Measurements from ENCODE around the gene DENND1C.
"Not testable (repeated sequence)": the region's sequence is repeated elsewhere in the genome, so short reads cannot be mapped to it uniquely, and the experiment has no call there.

The DENND1C gene

GRCh38 chr19:6508028-6508771 is 26.6 kb upstream of the DENND1C start:
- DNase-seq = not testable (repeated sequence)

- no peak for DNase-seq
Measured at GRCh38 chr19:6503407-6504201, 22.0 kb upstream of the DENND1C start.

- DNase-seq = no peak
Measured at GRCh38 chr19:6501740-6502648, 20.4 kb upstream of the DENND1C start, which contains the start of gene TUBB4A. Gene TUBB4A (minus strand): TSS chr19:6502309. CDS start chr19:6502212, 97 bp downstream.

GRCh38 chr19:6500837-6501739 is 19.5 kb upstream of the DENND1C start:
- no peak for DNase-seq

- DNase-seq = no peak
Measured at GRCh38 chr19:6499052-6499790, 17.6 kb upstream of the DENND1C start.

GRCh38 chr19:6498294-6499036 is 16.9 kb upstream of the DENND1C start:
- DNase-seq = no peak

GRCh38 chr19:6495947-6496346 is 14.4 kb upstream of the DENND1C start:
- no peak for DNase-seq

- no peak for DNase-seq
Measured at GRCh38 chr19:6494438-6495036, 12.9 kb upstream of the DENND1C start.

GRCh38 chr19:6491802-6492592 is 10.4 kb upstream of the DENND1C start:
- no peak for DNase-seq

- DNase-seq = no peak
Measured at GRCh38 chr19:6490134-6490533, 8.5 kb upstream of the DENND1C start.

GRCh38 chr19:6489278-6490061 is 7.9 kb upstream of the DENND1C start:
- DNase-seq = no peak

- DNase-seq = no peak
Measured at GRCh38 chr19:6484831-6485230, 3.2 kb upstream of the DENND1C start.

- DNase-seq = no peak
Measured at GRCh38 chr19:6484230-6484629, 2.6 kb upstream of the DENND1C start.

- no peak for DNase-seq
Measured at GRCh38 chr19:6483235-6483634, 1.6 kb upstream of the DENND1C start.

GRCh38 chr19:6482343-6482686 is 728 bp upstream of the DENND1C start:
- DNase-seq = no peak

- DNase-seq = no peak
Measured at GRCh38 chr19:6480848-6481415, 655 bp downstream of the DENND1C start.

- no peak for DNase-seq
Measured at GRCh38 chr19:6479836-6480398, 1.7 kb downstream of the DENND1C start.

GRCh38 chr19:6478815-6479214 is 2.8 kb downstream of the DENND1C start:
- no peak for DNase-seq
